NOMO-1 (cell line): ENCODE results near the gene FRMD5.

ENCODE experiments used
- DNase-seq, 2 experiments: peaks; one replicate each; lab custom pipeline; 2025; ENCODE audit not compliant: unreplicated experiment in 2 of 2; lab: John Stamatoyannopoulos, UW

The FRMD5 gene

GRCh38 chr15:43931790-43932435, 263.2 kb downstream of the FRMD5 start:
- no peak for DNase-seq

GRCh38 chr15:43931119-43931518, 264.0 kb downstream of the FRMD5 start:
- no peak for DNase-seq

- DNase-seq, result no peak
These were observed 264.5 kb downstream of the FRMD5 start for GRCh38 chr15:43930556-43930955.

GRCh38 chr15:43930079-43930478, 265.0 kb downstream of the FRMD5 start:
- no peak for DNase-seq

GRCh38 chr15:43928152-43928551, 266.9 kb downstream of the FRMD5 start:
- DNase-seq, result no peak

GRCh38 chr15:43927203-43927602, 267.9 kb downstream of the FRMD5 start:
- DNase-seq, result no peak

GRCh38 chr15:43923553-43923952, 271.5 kb downstream of the FRMD5 start:
- no peak for DNase-seq

- no peak for DNase-seq
These were observed 273.1 kb downstream of the FRMD5 start for GRCh38 chr15:43922021-43922420.

GRCh38 chr15:43920815-43921214, 274.3 kb downstream of the FRMD5 start:
- no peak for DNase-seq

GRCh38 chr15:43920254-43920600, 274.8 kb downstream of the FRMD5 start:
- DNase-seq, result no peak

GRCh38 chr15:43919540-43920253, 275.4 kb downstream of the FRMD5 start:
- DNase-seq, result no peak

- no peak for DNase-seq
These were observed 276.4 kb downstream of the FRMD5 start for GRCh38 chr15:43918717-43919116.

- DNase-seq, result no peak
These were observed 278.8 kb downstream of the FRMD5 start for GRCh38 chr15:43916326-43916660.

- no peak for DNase-seq
These were observed 279.3 kb downstream of the FRMD5 start for GRCh38 chr15:43915631-43916325.

- no peak for DNase-seq
These were observed 281.1 kb downstream of the FRMD5 start for GRCh38 chr15:43913941-43914340.

GRCh38 chr15:43913026-43913780, 281.9 kb downstream of the FRMD5 start:
- DNase-seq, result no peak

GRCh38 chr15:43912208-43912607, 282.9 kb downstream of the FRMD5 start:
- no peak for DNase-seq

GRCh38 chr15:43911235-43911781, 283.8 kb downstream of the FRMD5 start:
- DNase-seq, result no peak

GRCh38 chr15:43908516-43909050, 286.5 kb downstream of the FRMD5 start:
- no peak for DNase-seq

- DNase-seq, result no peak
These were observed 289.3 kb downstream of the FRMD5 start for GRCh38 chr15:43905755-43906154.

GRCh38 chr15:43903864-43904290, 291.2 kb downstream of the FRMD5 start:
- DNase-seq, result peak; percentile 13 to 20
